Brain pericyte (primary cell): ENCODE measurements around the gene TTLL9.

Experiments
- DNase-seq: peaks from one replicate; pipeline ENCODE4 v3.0.0-alpha.2; 2012; ENCODE audit warnings: low read depth, low spot score

Gene TTLL9

GRCh38 chr20:31836853-31837608 is 33.4 kb upstream of the TTLL9 start:
- no peak for DNase-seq

GRCh38 chr20:31837896-31838397 is 32.5 kb upstream of the TTLL9 start:
- DNase-seq, result no peak

- no peak for DNase-seq
Observed at GRCh38 chr20:31838646-31839292, 31.7 kb upstream of the TTLL9 start.

GRCh38 chr20:31839782-31840487 is 30.5 kb upstream of the TTLL9 start:
- no peak for DNase-seq

GRCh38 chr20:31840906-31841816 is 29.3 kb upstream of the TTLL9 start:
- no peak for DNase-seq

- DNase-seq, result no peak
Observed at GRCh38 chr20:31841928-31842327, 28.5 kb upstream of the TTLL9 start.

DNA sequence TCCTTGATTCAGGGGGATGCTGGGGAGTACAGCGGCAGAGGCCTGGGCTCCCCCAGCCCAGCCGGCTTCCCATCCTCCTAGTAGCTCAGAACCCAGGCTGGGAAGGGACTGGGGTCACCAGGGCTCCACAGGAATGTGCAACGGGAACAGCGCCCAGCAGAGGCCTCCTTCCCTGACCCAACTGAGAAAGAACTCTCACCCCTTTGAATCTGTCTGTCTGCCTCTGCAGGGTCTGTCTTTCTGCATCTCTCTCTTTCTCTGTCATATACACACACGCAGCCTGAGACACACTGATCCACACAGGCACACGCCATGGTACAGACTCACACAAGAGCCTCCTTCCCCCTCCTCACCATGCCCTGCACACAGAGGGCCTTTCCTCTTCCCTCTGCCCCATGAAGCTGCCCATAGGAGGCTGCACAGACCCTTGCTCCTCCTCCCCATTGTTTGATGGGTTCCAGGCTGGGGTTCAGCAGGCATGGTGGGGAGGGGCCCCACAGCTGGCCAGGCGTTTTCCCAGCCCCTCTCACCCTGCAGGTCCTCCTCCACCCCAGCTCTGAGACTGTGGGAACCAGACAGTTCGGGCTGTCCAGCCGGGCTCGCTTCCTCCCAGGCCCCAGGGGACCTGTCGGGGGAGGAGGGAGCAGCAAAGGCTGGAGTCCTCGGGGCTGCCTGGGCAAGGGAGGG is 27.8 kb upstream of the TTLL9 start:
- DNase-seq, result no peak

- DNase-seq, result no peak
Observed at GRCh38 chr20:31843288-31843687, 27.1 kb upstream of the TTLL9 start.

DNA sequence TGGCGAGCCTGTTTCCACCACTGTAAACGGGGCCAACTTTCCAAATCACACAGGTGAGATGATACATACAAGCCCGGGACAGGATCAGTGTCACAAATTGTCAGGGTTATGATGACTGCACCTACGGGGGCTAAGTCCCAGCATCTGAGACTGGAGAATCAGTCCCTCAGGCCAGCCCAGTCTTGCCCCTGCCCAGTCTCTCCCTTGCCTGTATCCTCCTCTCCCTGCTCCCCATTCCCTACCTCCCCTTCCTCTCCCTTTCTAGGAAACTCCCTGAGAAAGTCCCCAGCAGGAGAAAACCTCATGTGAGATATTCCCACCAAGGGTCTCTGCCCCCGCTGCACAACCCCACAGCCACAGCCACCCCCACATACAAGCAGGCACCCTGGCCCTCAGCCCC is 26.6 kb upstream of the TTLL9 start:
- no peak for DNase-seq

DNA sequence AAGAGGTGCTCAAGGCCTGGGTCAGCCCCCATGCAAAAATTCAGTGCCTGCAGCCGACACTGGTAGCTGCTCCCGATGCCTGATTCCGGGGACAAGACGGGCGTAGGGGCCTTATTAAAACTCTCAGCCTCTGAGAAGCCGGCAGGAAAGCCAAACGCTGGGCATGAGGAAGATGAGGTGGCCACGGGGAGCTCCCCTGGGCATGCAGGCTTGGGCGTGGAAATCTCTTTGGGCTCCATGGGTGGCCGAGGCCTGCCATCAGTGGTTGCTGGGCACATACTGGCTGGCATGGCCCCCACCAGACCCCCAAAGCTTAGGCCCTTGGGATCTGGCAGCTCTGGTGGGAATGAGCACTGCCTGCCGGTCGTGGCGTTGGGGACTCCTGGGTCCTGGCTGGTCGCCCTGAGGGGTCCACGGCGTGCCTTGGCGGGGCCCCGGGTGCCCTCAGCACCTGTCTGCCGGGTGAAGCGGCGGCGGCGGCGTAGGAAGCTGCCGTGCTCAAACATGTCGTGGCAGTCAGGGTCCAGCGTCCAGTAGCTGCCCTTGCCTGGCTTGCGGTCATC is 25.6 kb upstream of the TTLL9 start:
- no peak for DNase-seq

DNA sequence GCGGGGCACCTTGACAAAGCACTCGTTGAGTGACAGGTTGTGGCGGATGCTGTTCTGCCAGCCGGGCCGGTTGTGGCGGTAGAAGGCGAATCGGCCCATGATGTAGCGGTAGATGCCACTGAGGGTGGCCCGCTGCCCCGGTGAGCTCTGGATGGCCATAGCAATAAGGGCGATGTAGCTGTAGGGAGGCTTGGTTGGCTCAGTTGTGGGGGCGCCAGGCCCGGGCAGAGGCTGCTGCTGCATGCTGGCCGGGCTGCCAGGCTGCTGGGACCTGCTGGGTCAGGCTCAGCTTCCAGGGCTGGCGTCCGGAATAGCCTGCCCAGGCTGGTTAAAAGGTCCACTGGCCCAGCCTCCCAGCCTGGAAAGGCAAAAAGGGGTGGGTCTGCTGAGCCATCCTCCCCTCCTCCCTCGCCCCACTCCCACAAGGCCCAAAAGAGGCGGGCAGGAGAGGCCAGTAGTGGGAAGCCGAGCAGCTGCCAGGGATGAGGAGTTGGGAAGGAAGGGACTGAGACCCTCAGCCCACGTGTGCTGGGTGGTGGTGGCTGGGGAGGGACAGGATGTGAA is 25.1 kb upstream of the TTLL9 start, which contains the start of gene FOXS1:
Gene FOXS1 (minus strand): TSS at position 305 of the 564 bp plus-strand sequence. CDS start 62 bp downstream, at position 243.
- DNase-seq, result no peak

DNA sequence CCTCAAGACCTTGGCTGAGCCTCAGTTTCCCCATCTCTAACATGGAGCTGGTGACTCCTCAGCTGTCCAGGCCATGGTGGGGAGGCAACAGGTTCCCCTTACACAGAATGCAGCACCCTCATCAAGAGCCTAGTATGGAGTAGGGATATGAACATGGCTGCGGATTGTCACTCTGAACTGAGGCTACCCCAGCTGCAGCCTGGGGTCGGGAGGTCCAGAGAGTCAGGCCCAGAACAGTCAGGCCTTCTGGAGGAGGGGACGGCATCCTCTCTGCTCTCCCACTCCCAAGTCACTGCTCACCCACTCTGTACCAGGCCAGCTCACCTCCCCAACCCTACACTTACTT is 23.7 kb upstream of the TTLL9 start:
- DNase-seq, result no peak

DNA sequence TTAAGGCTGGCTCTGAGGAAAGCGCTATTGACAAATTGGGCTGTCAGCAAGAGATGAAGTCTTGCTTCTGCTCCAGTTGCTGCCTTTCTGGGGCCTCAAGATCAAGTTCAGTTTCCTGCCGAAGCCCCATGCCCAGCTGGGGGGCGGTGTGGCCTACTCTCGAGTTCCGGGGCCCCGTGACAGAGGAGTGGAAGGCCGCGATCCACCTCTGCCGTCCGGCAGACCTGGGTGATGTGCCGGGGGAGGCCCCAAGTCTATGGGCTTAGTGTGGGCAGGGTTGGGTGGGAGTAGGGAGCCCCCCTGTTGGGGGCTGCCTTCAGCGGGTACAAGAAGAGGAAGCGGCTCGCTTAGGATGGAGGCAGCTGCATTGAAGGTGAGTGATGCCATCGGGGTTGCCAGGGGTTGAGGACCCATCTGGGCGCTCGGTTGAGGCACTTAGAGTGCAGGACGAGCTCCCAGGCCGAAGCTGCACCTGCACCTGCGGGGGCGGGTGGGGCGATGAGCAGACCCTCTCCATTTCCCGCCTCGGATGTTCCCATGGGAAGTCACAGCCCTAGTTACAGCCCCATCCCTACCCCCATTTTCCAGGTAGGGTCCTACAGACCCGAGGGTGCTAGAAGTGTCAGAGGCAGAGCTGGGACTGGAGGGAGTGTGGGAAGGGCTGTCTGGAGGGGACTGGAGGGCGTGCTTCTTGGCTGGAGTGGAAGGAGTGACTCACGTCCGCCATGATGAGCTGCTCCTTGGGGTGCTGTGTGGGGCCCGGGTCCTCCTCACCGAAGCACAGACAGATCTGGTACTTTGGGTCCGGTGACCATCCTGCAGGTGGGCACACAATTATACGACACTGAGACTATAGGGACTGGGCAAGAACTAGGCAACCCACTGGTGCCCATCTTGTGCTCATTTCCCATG is 22.1 kb upstream of the TTLL9 start:
- no peak for DNase-seq

- DNase-seq, result no peak
Observed at GRCh38 chr20:31849306-31849930, 21.0 kb upstream of the TTLL9 start.

- DNase-seq, result no peak
Observed at GRCh38 chr20:31851240-31851955, 19.0 kb upstream of the TTLL9 start.

GRCh38 chr20:31853481-31853880 is 17.0 kb upstream of the TTLL9 start:
- DNase-seq, result no peak

- DNase-seq, result no peak
Observed at GRCh38 chr20:31856516-31856915, 13.9 kb upstream of the TTLL9 start.
